ENCODE measurements around the gene CEP112. TPM values are rescaled to one million over a fixed set of nuclear protein-coding genes. Genes with fewer than 3 reads are reported as not detected.

The CEP112 gene
- total and polyA plus RNA-seq, 8 donors, result 8.4 to 11.4 (median 9.8) TPM

- Histone ChIP-seq H3K36me3 (no peaks in the 10 kb centered on the region), H3K4me3 (no peak overlapping the region), H3K27ac (no peak overlapping the region), H3K9me3 (no peaks in the 10 kb centered on the region), H3K4me1 (no peaks in the 10 kb centered on the region), H3K27me3 (no peaks in the 10 kb centered on the region)
- no peak for ATAC-seq
- FAIRE-seq, result no peak
- intact Hi-C loops (cut with DNase I), result no loop called here
- 92 to 93% methylated on average over 9 of the region's 9 CpGs for WGBS, 2 donors
- no peak for DNase-seq
- no peak for TF ChIP-seq CTCF (IDR thresholded peaks at IDR 0.05)
These were observed 216.1 kb downstream of the CEP112 start for GRCh38 chr17:65975878-65976277.

- Histone ChIP-seq H3K27ac (no peak overlapping the region), H3K9me3 (no peaks in the 10 kb centered on the region), H3K27me3 (no peaks in the 10 kb centered on the region), H3K4me3 (no peak overlapping the region), H3K4me1 (no peaks in the 10 kb centered on the region), H3K36me3 (no peaks in the 10 kb centered on the region)
- no peak for ATAC-seq
- intact Hi-C loops (cut with DNase I), result no loop called here
- TF ChIP-seq CTCF (IDR thresholded peaks at IDR 0.05), result no peak
- no peak for FAIRE-seq
- DNase-seq, result no peak
- WGBS, 2 donors, result 61 to 93% methylated on average over 1 of the region's 1 CpG
These were observed 218.7 kb downstream of the CEP112 start for GRCh38 chr17:65973237-65973636.

GRCh38 chr17:65967372-65967771, 224.6 kb downstream of the CEP112 start:
- Histone ChIP-seq H3K27ac (no peak overlapping the region), H3K4me3 (no peak overlapping the region), H3K36me3 (no peaks in the 10 kb centered on the region), H3K9me3 (no peaks in the 10 kb centered on the region), H3K27me3 (no peaks in the 10 kb centered on the region), H3K4me1 (no peaks in the 10 kb centered on the region)
- TF ChIP-seq CTCF (IDR thresholded peaks at IDR 0.05), result no peak
- ATAC-seq, result no peak
- WGBS, 2 donors, result 96% methylated on average over 2 of the region's 2 CpGs
- intact Hi-C loops (cut with DNase I), result no loop called here
- no peak for FAIRE-seq
- no peak for DNase-seq

- no peak overlapping the region for H3K27ac ChIP-seq
- no peak for FAIRE-seq
- 97 to 100% methylated on average over 2 of the region's 2 CpGs for WGBS, 2 donors
These were observed 225.7 kb downstream of the CEP112 start for GRCh38 chr17:65966072-65966695.

More at GRCh38 chr17:65966072-65966695, 225.7 kb downstream of the CEP112 start:
- TF ChIP-seq CTCF (IDR thresholded peaks at IDR 0.05), result no peak
- Histone ChIP-seq H3K4me1 (no peaks in the 10 kb centered on the region), H3K9me3 (no peaks in the 10 kb centered on the region), H3K4me3 (no peak overlapping the region), H3K27me3 (no peaks in the 10 kb centered on the region), H3K36me3 (no peaks in the 10 kb centered on the region)
- intact Hi-C loops (cut with DNase I), result no loop called here
- no peak for ATAC-seq
- no peak for DNase-seq
